K562 (cell line): Measurements from ENCODE around the gene CYP4V2. TPM values are rescaled to one million over a fixed set of nuclear protein-coding genes. Genes with fewer than 3 reads are reported as not detected.

Source experiments
- CBX3 ChIP-seq, 2 experiments: IDR thresholded peaks; 1 replicate in 1 of 2; 2 replicates in 1 of 2; pipeline ENCODE4 v1.6.1; 2012; ENCODE audit warnings: inconsistent platforms in 2 of 2, low read length in 2 of 2, borderline replicate concordance in 1 of 2, control low read depth in 1 of 2
- CBX8 ChIP-seq: fragments of 200-600 bp; sonication (generic); IDR thresholded peaks from 2 replicates; pipeline ENCODE4 v1.6.1; 2012; ENCODE audit warnings: borderline replicate concordance, mixed run types, low read depth, mild to moderate bottlenecking, moderate library complexity, mixed read lengths, low read length, control low read depth, inconsistent platforms; ENCODE audit not compliant: poor library complexity, severe bottlenecking; ENCODE audit errors: extremely low read depth
- CTCFL ChIP-seq: IDR thresholded peaks from 2 replicates; pipeline ENCODE4 v1.6.1; 2011; ENCODE audit warnings: borderline replicate concordance, low read depth, mild to moderate bottlenecking, moderate library complexity, low read length; ENCODE audit not compliant: insufficient read depth, poor library complexity, severe bottlenecking
- EGR1 ChIP-seq: fragments of 450-650 bp; conservative IDR thresholded peaks from 2 replicates; pipeline ENCODE4 v1.6.1; 2017; ENCODE audit warnings: mild to moderate bottlenecking
- ELF4 ChIP-seq: fragments of 450-650 bp; formaldehyde crosslinking; IDR thresholded peaks from 2 replicates; pipeline ENCODE4 v1.4.0; 2022; ENCODE audit warnings: missing genetic modification characterization
- HEY1 ChIP-seq: fragments of 250-450 bp; sonication (Bioruptor Pico); IDR thresholded peaks from 2 replicates; pipeline ENCODE4 v1.5.0; 2020; ENCODE audit warnings: mild to moderate bottlenecking, moderate library complexity, borderline replicate concordance
- LARP7 ChIP-seq: fragments of 450-650 bp; IDR thresholded peaks from 2 replicates; pipeline ENCODE4 v1.6.1; 2016
- PHF21A ChIP-seq: fragments of 450-650 bp; IDR thresholded peaks from 2 replicates; pipeline ENCODE4 v1.6.1; 2017; ENCODE audit warnings: low read depth, borderline replicate concordance
- PHF8 ChIP-seq: fragments of 200-600 bp; sonication (generic); IDR thresholded peaks from 2 replicates; pipeline ENCODE4 v1.6.1; 2012; ENCODE audit warnings: mixed run types, mild to moderate bottlenecking, inconsistent platforms, low read length, moderate library complexity, borderline replicate concordance
- RBM39 ChIP-seq: fragments of 200-400 bp; formaldehyde crosslinking; optimal IDR thresholded peaks from 2 replicates; pipeline ENCODE3; 2018; ENCODE audit warnings: low read depth, low read length
- SIX5 ChIP-seq, 2 experiments: IDR thresholded peaks; 2 replicates each; pipeline ENCODE4 v1.6.1; 2011; ENCODE audit warnings: low read length in 2 of 2, borderline replicate concordance in 1 of 2, low read depth in 1 of 2, mild to moderate bottlenecking in 1 of 2, moderate library complexity in 1 of 2; ENCODE audit not compliant: insufficient read depth in 1 of 2
- SRSF1 ChIP-seq: fragments of 200-400 bp; formaldehyde crosslinking; IDR thresholded peaks from 2 replicates; pipeline ENCODE4 v1.6.1; 2017; ENCODE audit warnings: mild to moderate bottlenecking, low read depth, low read length, moderate library complexity
- ZNF184 ChIP-seq: sonication (generic); formaldehyde crosslinking; IDR thresholded peaks from 2 replicates; pipeline ENCODE4 v1.5.0; 2020; ENCODE audit warnings: missing genetic modification reagents
- ZNF232 ChIP-seq: sonication (generic); formaldehyde crosslinking; IDR thresholded peaks from 2 replicates; pipeline ENCODE4 v1.8.0; 2022; ENCODE audit warnings: mild to moderate bottlenecking, missing genetic modification reagents
- ZNF324 ChIP-seq: fragments of 250-450 bp; sonication (Bioruptor Pico); IDR thresholded peaks from 2 replicates; pipeline ENCODE4 v1.4.0; 2020; ENCODE audit warnings: mild to moderate bottlenecking
- ZNF431 ChIP-seq: sonication (generic); formaldehyde crosslinking; IDR thresholded peaks from 2 replicates; pipeline ENCODE4 v1.8.0; 2022; ENCODE audit warnings: mild to moderate bottlenecking, missing genetic modification reagents
- ZNF445 ChIP-seq: fragments of 250-450 bp; sonication (Bioruptor Pico); IDR thresholded peaks from 2 replicates; pipeline ENCODE4 v1.4.0; 2020; ENCODE audit warnings: low read depth, mild to moderate bottlenecking, moderate library complexity
- ZNF512 ChIP-seq: IDR thresholded peaks from 2 replicates; pipeline ENCODE4 v1.6.1; 2016; ENCODE audit warnings: missing genetic modification characterization, missing compliant biosample characterization
- polyA plus RNA-seq, 8 experiments: library from polyadenylated mRNA; depleted of rRNA in 4 of 8; stranded (reverse) in 5 of 8; unstranded in 3 of 8; fragments of >200 nt; fragmentation: Nextera tagmentation in 2 of 8; fragmentation: Illumina TruSeq in 1 of 8; extraction: Ambion mirVana in 2 of 8; extraction: Trizol in 1 of 8; gene quantifications; 2 replicates each; pipeline versions ENCODE4 v1.2.1 to v1.2.3, GENCODE V29; 2011 to 2014; ENCODE audit warnings: inconsistent platforms in 1 of 8, missing spikeins in 1 of 8
- total RNA-seq, 7 experiments: library from RNA; depleted of rRNA in 6 of 7; stranded (reverse); fragments of >200 nt in 6 of 7; fragmentation: Illumina TruSeq in 2 of 7; extraction: Trizol in 2 of 7; gene quantifications; 2 replicates each; pipeline versions ENCODE4 v1.2.1 to v1.2.3, GENCODE V29; 2011 to 2021; ENCODE audit warnings: low replicate concordance in 1 of 7

CYP4V2 gene
- total and polyA plus RNA-seq, 9 of the 15 experiments (the other 6 are each of a cell fraction or from before 2014, with no cell fraction given) = 1.1 to 8.3 (median 3.9) TPM

GRCh38 chr4:186191200-186192065, at the start of gene CYP4V2 (continued):
- TF ChIP-seq ZNF512 (no peak), EGR1 (peak; percentile 71), CBX8 (no peak), SRSF1 (no peak), CTCFL (peak; percentile 83), ZNF184 (CRISPR knock-in tag) (no peak), ZNF431 (CRISPR knock-in tag) (peak; percentile 75), ZNF232 (CRISPR knock-in tag) (no peak), ELF4 (no peak), ZNF324 (no peak), SIX5 (IDR thresholded peaks at IDR 0.05; ENCODE audit: borderline replicate concordance in 1 of 2, insufficient read depth in 1 of 2, low read depth in 1 of 2, low read length in 2 of 2) (0 out of 4 replicates have a peak, but pooled peaks of 1 of the 2 experiments have one; percentile 0), CBX3 (IDR thresholded peaks at IDR 0.05; ENCODE audit: borderline replicate concordance in 1 of 2, low read length in 2 of 2) (0 out of 3 replicates have a peak, but pooled peaks of 1 of the 2 experiments have one; percentile 15), LARP7 (no peak), PHF21A (peak; percentile 32; the same call in 1 of the 2 replicates), PHF8 (peak; percentile 86), RBM39 (no peak), HEY1 (CRISPR knock-in tag) (no peak), ZNF445 (no peak)
